ENCODE measurements around the gene MAT1A.

DNA sequence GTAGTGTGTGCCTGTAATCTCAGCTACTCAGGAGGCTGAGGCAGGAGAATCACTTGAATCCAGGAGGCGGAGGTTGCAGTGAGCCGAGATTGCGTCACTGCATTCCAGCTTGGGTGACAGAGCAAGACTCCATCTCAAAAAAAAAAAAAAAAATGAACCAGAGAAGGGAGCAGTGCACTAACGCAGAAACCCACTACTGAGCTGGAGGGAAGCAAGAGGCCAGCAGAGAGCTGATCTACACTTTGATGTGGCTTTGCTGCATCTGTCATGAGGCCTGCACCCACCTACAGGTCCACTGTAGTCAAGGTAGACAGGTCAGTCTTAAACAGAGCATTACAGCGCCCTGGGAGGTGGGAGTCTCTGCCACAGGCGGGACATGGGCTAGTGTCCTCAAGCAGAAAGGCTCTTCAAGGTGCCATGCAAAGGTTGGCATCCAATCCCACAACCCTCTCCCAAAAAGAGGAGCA is 30.0 kb downstream of the MAT1A start:
- TF ChIP-seq POLR2A (IDR thresholded peaks at IDR 0.05) (no peak), CTCF (IDR thresholded peaks at IDR 0.05) (no peak)
